ENCODE measurements around the gene CDK11A.
A peak's percentile ranks its signal among the peaks of the same experiment; 100 is the strongest.
"Not testable (repeated sequence)": the region's sequence is repeated elsewhere in the genome, so short reads cannot be mapped to it uniquely, and the experiment has no call there.

Gene CDK11A

GRCh38 chr1:1754051-1754815, 30.1 kb upstream of the CDK11A start:
- DNase-seq (ENCODE audit: low read depth in 2 of 2), result no peak

GRCh38 chr1:1753607-1754005, 29.4 kb upstream of the CDK11A start:
- DNase-seq (ENCODE audit: low read depth in 2 of 2), result no peak

- no peak for DNase-seq (ENCODE audit: low read depth in 2 of 2)
Measured at GRCh38 chr1:1752636-1753606, 28.8 kb upstream of the CDK11A start.

- DNase-seq (ENCODE audit: low read depth in 2 of 2), result no peak
Measured at GRCh38 chr1:1752190-1752589, 28.0 kb upstream of the CDK11A start.

- DNase-seq (ENCODE audit: low read depth in 2 of 2), result not testable (repeated sequence)
Measured at GRCh38 chr1:1749941-1750340, 25.8 kb upstream of the CDK11A start.

- no peak for DNase-seq (ENCODE audit: low read depth in 2 of 2)
Measured at GRCh38 chr1:1748686-1749321, 24.6 kb upstream of the CDK11A start.

GRCh38 chr1:1746566-1746909, 22.4 kb upstream of the CDK11A start:
- DNase-seq (ENCODE audit: low read depth in 2 of 2), result not testable (repeated sequence)

- peak; percentile 84 to 94 for DNase-seq (ENCODE audit: low read depth in 2 of 2)
Measured at GRCh38 chr1:1745651-1746565, 21.8 kb upstream of the CDK11A start.

- not testable (repeated sequence) for DNase-seq (ENCODE audit: low read depth in 2 of 2)
Measured at GRCh38 chr1:1742529-1742928, 18.4 kb upstream of the CDK11A start.

- not testable (repeated sequence) for DNase-seq (ENCODE audit: low read depth in 2 of 2)
Measured at GRCh38 chr1:1741013-1741412, 16.9 kb upstream of the CDK11A start.

- DNase-seq (ENCODE audit: low read depth in 2 of 2), result not testable (repeated sequence)
Measured at GRCh38 chr1:1738799-1739337, 14.7 kb upstream of the CDK11A start.

- not testable (repeated sequence) for DNase-seq (ENCODE audit: low read depth in 2 of 2)
Measured at GRCh38 chr1:1737675-1738590, 13.8 kb upstream of the CDK11A start.

GRCh38 chr1:1732381-1732780, 8.2 kb upstream of the CDK11A start:
- DNase-seq (ENCODE audit: low read depth in 2 of 2), result no peak

GRCh38 chr1:1730870-1731269, 6.7 kb upstream of the CDK11A start:
- no peak for DNase-seq (ENCODE audit: low read depth in 2 of 2)

- not testable (repeated sequence) for DNase-seq (ENCODE audit: low read depth in 2 of 2)
Measured at GRCh38 chr1:1730230-1730629, 6.1 kb upstream of the CDK11A start.

GRCh38 chr1:1729116-1729816, 5.1 kb upstream of the CDK11A start:
- DNase-seq (ENCODE audit: low read depth in 2 of 2), result not testable (repeated sequence)

- not testable (repeated sequence) for DNase-seq (ENCODE audit: low read depth in 2 of 2)
Measured at GRCh38 chr1:1728308-1729005, 4.3 kb upstream of the CDK11A start.

GRCh38 chr1:1727131-1727651, 3.0 kb upstream of the CDK11A start:
- not testable (repeated sequence) for DNase-seq (ENCODE audit: low read depth in 2 of 2)
